Measurements from ENCODE around the gene ANKRD55.
"Not testable (repeated sequence)": the region's sequence is repeated elsewhere in the genome, so short reads cannot be mapped to it uniquely, and the experiment has no call there.

The ANKRD55 gene

DNA sequence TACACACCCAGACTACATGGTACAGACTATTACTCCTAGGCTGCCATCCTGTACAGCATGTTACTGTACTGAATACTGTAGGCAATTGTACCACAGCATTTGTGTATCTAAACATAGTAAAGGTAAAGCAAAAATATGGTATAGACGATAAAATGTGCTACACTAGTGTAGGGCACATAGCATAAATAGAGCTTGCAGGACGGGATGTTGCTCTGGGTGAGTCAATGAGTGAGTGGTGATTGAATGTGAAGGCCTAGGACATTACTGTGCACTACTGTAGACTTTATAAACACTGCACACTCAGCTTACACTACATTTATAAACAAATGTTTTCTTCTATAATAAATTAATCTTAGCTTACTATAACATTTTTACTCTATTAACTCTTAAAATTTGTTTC, 25.6 kb downstream of the ANKRD55 start:
- no peaks in the 10 kb centered on the region for H3K27me3 Mint-ChIP-seq (ENCODE audit: low read depth)
- no peak overlapping the region for H3K4me3 Mint-ChIP-seq
- peaks cover 4% of the 10 kb centered on the region for H3K4me1 Mint-ChIP-seq (ENCODE audit: low read depth)
- H3K36me3 Mint-ChIP-seq (ENCODE audit: low read depth), result peaks cover 5% of the 10 kb centered on the region
- peaks cover 9% of the 10 kb centered on the region for H3K9me3 Mint-ChIP-seq
- H3K27ac Mint-ChIP-seq, result no peak overlapping the region

DNA sequence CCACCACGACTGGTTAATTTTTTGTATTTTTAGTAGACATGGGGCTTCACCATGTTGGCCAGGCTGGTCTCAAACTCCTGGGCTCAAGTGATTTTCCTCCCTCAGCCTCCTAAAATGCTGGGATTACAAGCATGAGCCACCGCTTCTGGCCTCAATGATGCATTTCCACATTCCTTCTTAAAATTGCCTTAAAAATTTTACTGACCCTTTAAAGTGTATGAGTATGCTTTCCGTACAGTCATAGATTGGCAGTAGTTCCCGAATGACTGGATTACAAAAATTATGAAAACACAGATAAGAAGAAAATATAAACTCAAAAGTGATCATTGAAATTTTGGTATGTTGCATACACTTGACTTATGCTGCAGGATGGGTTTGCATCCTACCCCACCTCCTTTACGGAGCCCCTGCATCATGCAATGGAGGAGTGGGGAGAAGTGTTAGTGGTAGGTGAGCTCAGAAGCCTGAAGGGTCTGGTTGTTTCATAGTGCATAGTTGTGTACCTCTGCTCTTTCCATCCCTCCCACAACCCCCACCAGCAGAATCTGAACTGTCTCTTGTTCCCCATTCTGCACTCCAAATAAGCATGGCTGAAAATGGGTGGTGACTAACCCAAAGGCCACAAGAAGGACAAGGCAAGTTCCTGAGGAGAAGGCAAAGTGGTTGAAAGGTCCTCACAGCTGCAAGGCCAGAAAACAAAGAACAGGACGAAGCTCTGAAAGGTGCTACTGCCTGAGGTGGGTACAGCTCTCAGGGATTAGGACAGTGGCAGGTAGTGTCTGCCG, 26.8 kb downstream of the ANKRD55 start:
- Mint-ChIP-seq H3K36me3 (ENCODE audit: low read depth) (peaks cover 5% of the 10 kb centered on the region), H3K9me3 (peaks cover 5% of the 10 kb centered on the region), H3K4me3 (no peak overlapping the region), H3K27ac (no peak overlapping the region), H3K27me3 (ENCODE audit: low read depth) (no peaks in the 10 kb centered on the region), H3K4me1 (ENCODE audit: low read depth) (peaks cover 9% of the 10 kb centered on the region)

DNA sequence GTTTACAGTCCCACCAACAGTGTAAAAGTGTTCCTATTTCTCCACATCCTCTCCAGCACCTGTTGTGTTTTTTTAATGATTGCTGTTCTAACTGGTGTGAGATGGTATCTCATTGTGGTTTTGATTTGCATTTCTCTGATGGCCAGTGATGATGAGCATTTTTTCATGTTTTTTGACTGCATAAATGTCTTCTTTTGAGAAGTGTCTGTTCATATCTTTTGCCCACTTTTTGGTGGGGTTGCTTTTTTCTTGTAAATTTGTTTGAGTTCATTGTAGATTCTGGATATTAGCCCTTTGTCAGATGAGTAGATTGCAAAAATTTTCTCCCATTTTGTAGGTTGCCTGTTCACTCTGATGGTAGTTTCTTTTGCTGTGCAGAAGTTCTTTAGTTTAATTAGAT, 29.2 kb downstream of the ANKRD55 start:
- H3K4me3 Mint-ChIP-seq; H3K9me3 Mint-ChIP-seq; H3K27ac Mint-ChIP-seq; H3K36me3 Mint-ChIP-seq (ENCODE audit: low read depth); H3K27me3 Mint-ChIP-seq (ENCODE audit: low read depth): not testable (repeated sequence)
- H3K4me1 Mint-ChIP-seq (ENCODE audit: low read depth), result peaks cover 12% of the 10 kb centered on the region

DNA sequence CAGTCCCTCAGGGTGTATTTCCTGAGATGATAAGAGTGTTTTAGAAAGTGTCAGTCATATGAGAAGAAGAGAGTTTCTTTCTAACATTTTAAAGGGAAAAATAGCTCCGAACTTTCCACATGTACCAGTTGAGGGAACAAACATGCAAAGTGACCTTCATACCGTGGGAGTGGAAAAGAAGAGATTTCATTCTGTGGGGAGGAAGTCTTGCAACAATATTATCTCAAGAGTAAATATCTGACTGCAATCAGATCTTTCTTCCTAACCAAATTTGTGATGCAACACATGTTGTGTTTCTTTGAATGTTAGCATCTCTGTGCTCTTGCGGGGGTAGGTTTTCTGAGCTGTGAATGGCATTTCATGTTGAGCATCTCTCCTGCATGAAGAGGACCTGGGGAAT, 30.6 kb downstream of the ANKRD55 start:
- peaks cover 5% of the 10 kb centered on the region for H3K9me3 Mint-ChIP-seq
- peaks cover 12% of the 10 kb centered on the region for H3K4me1 Mint-ChIP-seq (ENCODE audit: low read depth)
- no peak overlapping the region for H3K4me3 Mint-ChIP-seq
- H3K27me3 Mint-ChIP-seq (ENCODE audit: low read depth), result no peaks in the 10 kb centered on the region
- no peak overlapping the region for H3K27ac Mint-ChIP-seq
- H3K36me3 Mint-ChIP-seq (ENCODE audit: low read depth), result peaks cover 5% of the 10 kb centered on the region

DNA sequence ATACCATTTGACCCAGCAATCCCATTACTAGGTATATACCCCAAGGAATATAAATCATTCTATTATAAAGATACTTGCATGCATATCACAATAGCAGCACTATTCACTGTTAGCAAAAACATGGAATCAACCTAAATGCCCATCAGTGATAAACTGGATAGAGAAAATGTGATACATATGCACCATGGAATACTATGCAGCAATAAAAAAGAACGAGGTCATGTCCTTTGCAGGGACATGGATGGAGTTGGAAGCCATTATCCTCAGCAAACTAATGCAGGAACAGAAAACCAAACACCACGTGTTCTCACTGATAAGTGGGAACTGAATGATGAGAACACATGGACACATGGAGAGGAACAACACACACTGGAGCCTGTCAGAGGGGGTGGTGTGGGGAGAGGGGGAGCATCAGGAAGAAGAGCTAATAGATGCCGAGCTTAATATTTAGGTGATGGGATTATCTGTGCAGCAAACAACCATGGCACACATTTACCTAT, 31.3 kb downstream of the ANKRD55 start:
- H3K27ac Mint-ChIP-seq; H3K27me3 Mint-ChIP-seq (ENCODE audit: low read depth); H3K36me3 Mint-ChIP-seq (ENCODE audit: low read depth); H3K9me3 Mint-ChIP-seq; H3K4me3 Mint-ChIP-seq: not testable (repeated sequence)
- peaks cover 12% of the 10 kb centered on the region for H3K4me1 Mint-ChIP-seq (ENCODE audit: low read depth)

DNA sequence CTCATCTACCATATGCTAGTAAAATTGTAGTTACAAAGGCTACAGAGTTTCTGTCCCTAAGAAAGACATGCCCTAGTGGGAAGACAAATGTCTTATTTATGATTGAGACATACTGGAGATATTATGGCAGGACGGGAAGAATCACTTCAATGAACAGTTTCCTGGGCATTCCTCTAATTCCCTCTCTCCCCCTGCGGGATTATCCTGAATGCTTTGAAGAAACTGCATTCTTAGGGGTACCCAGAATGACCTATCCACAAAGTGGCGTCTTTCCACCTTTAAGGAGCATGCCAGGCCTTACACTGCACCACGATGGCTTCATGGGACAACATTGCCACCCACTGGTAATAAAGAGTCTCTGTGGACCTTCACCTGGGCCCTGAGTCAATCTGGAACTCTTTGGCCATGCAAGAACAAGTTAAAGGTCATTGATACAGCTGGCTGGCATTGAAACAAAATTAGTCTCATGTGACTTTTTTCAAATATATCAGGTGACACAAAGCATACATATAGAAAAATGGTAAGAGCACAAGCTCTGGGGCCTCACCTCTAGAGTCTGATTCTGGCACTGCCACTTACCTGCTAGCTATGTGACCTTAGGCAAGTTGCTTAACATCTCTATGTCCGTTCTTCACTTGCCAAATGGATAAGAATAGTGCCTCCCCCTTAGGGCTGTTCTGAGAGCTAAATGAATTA, 32.0 kb downstream of the ANKRD55 start:
- Mint-ChIP-seq H3K4me1 (ENCODE audit: low read depth) (peaks cover 12% of the 10 kb centered on the region), H3K27ac (no peak overlapping the region), H3K9me3 (peaks cover 5% of the 10 kb centered on the region), H3K4me3 (no peak overlapping the region), H3K27me3 (ENCODE audit: low read depth) (no peaks in the 10 kb centered on the region), H3K36me3 (ENCODE audit: low read depth) (peaks cover 5% of the 10 kb centered on the region)

DNA sequence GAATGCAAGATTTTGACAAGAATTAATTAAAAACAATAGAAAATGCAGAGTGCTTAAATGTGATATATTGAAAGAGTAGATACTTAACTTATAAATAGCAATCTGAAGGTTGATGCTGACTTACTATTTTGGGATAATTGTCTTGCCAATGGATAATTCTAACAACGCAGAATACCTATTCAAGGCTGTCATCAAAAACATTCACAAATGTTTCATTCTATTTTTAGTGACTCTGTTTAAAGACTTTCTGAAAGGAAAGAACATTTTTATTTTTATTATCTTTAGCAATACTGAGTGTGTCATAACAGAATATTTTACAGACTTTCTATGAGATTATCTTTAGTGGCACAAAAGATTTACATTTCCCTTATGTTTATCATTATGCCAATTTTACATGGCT, 38.1 kb downstream of the ANKRD55 start:
- H3K27me3 Mint-ChIP-seq (ENCODE audit: low read depth), result no peaks in the 10 kb centered on the region
- H3K9me3 Mint-ChIP-seq, result peaks cover 5% of the 10 kb centered on the region
- no peaks in the 10 kb centered on the region for H3K36me3 Mint-ChIP-seq (ENCODE audit: low read depth)
- H3K4me3 Mint-ChIP-seq, result no peak overlapping the region
- peaks cover 2% of the 10 kb centered on the region for H3K4me1 Mint-ChIP-seq (ENCODE audit: low read depth)
- no peak overlapping the region for H3K27ac Mint-ChIP-seq

DNA sequence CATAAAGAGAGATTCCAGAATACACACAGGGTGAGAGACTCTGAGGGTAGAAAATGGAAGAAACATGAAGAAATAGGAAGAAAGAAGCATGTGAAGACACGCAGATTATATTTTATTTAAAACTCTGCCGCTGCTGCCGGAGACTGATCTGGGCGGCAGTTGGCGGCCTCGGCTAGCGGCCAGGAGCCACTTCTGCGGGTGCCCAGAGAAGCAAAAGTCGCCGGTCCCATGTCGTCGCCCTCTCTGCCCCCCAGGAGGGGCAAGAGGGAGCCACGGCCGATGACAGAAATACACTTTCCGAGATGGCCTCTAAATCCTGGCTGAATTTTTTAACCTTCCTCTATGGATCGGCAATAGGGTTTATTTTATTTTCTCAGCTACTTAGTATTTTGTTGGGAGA, 40.9 kb downstream of the ANKRD55 start:
- no peaks in the 10 kb centered on the region for H3K36me3 Mint-ChIP-seq (ENCODE audit: low read depth)
- H3K4me3 Mint-ChIP-seq, result no peak overlapping the region
- H3K27ac Mint-ChIP-seq, result no peak overlapping the region
- H3K9me3 Mint-ChIP-seq, result peaks cover 5% of the 10 kb centered on the region
- peaks cover 2% of the 10 kb centered on the region for H3K4me1 Mint-ChIP-seq (ENCODE audit: low read depth)
- H3K27me3 Mint-ChIP-seq (ENCODE audit: low read depth), result no peaks in the 10 kb centered on the region

DNA sequence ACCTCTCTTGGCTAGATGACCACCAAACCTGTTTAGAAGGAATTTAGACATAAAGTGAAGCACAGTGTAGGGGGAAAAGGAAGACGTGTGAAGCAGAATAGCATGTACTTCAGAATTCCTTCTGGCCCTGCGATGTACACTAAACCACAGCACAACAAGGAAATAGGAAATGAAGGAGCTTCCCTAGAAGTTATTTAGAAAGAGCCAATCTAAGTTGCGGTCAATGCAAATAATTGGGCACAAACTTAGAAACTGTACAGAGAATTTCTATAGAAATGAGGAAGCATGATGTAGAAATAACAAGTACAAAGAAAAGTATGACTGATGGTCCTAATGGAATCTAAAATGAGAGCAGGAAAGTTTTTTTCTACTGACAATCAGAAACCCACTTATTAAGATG, 41.5 kb downstream of the ANKRD55 start:
- peaks cover 5% of the 10 kb centered on the region for H3K9me3 Mint-ChIP-seq
- no peaks in the 10 kb centered on the region for H3K27me3 Mint-ChIP-seq (ENCODE audit: low read depth)
- H3K4me3 Mint-ChIP-seq, result no peak overlapping the region
- peaks cover 2% of the 10 kb centered on the region for H3K4me1 Mint-ChIP-seq (ENCODE audit: low read depth)
- no peak overlapping the region for H3K27ac Mint-ChIP-seq
- no peaks in the 10 kb centered on the region for H3K36me3 Mint-ChIP-seq (ENCODE audit: low read depth)

DNA sequence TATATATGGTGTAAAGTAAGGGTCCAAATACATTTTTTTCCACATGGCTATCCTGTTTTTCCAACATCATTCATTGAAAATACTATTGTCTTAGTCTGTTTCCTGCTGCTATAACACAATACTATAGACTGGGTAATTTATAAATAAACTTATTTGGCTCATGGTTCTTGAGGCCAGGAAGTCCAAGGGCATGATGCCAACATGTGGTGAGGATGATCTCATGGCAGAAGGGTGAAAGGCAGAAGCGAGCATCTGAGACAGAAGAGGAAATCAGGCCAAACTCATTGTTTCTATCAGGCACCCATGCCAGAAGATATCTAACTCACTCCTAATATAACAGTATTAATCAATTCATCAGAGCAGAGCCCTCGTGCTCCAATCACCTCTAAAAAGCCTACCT, 42.6 kb downstream of the ANKRD55 start:
- no peaks in the 10 kb centered on the region for H3K36me3 Mint-ChIP-seq (ENCODE audit: low read depth)
- H3K9me3 Mint-ChIP-seq, result peaks cover 5% of the 10 kb centered on the region
- H3K4me3 Mint-ChIP-seq, result no peak overlapping the region
- no peak overlapping the region for H3K27ac Mint-ChIP-seq
- no peaks in the 10 kb centered on the region for H3K27me3 Mint-ChIP-seq (ENCODE audit: low read depth)
- peaks cover 2% of the 10 kb centered on the region for H3K4me1 Mint-ChIP-seq (ENCODE audit: low read depth)

DNA sequence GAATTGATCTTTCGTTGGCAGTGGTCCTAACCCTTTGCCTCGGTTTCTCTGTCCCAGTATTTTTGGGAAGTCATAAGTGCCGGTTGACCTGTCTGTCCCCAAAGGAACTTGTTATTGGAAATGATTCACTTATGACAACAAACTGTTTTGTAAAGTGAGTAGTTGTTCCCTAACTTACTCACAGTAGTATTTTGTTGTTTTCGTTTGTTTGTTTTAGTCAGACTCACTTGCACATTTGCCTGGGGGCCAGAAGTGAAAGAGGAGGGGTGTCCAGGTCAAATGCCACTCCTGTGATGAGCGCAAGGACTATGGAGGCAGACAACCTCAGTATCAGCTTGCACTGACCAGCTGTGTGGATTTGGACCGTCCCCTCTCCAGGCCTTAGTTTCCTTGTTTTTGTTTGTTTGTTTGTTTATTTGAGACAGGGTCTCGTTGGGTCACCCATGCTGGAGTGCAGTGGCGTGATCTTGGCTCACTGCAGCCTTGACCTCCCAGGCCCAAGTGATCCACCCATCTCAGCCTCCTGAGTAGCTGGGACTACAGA, 47.3 kb downstream of the ANKRD55 start:
- Mint-ChIP-seq H3K27ac (no peak overlapping the region), H3K36me3 (ENCODE audit: low read depth) (no peaks in the 10 kb centered on the region), H3K9me3 (peaks cover 5% of the 10 kb centered on the region), H3K4me3 (no peak overlapping the region), H3K27me3 (ENCODE audit: low read depth) (no peaks in the 10 kb centered on the region), H3K4me1 (ENCODE audit: low read depth) (peaks cover 2% of the 10 kb centered on the region)

DNA sequence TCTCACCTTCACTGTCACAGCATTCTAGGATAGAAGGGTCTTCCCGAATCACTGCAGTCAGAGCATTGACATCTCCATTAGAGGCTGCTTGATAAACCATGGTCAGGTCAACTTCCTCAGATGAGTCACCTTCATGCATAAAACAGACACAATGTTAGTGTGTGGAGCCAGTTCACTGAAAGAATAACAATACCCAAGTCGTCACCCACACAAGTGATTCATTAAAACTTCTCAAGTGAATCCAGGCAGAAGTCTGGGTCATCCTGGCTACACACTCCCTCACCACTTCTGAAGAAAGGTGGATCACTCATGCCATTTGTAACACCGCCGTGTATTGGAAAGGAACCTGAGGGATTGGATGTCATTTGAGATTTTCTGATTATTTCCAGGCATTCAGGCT, 49.6 kb downstream of the ANKRD55 start:
- H3K4me1 Mint-ChIP-seq (ENCODE audit: low read depth), result no peaks in the 10 kb centered on the region
- peaks cover 9% of the 10 kb centered on the region for H3K27me3 Mint-ChIP-seq (ENCODE audit: low read depth)
- no peaks in the 10 kb centered on the region for H3K9me3 Mint-ChIP-seq
- no peaks in the 10 kb centered on the region for H3K36me3 Mint-ChIP-seq (ENCODE audit: low read depth)
- H3K27ac Mint-ChIP-seq, result no peak overlapping the region
- H3K4me3 Mint-ChIP-seq, result no peak overlapping the region

DNA sequence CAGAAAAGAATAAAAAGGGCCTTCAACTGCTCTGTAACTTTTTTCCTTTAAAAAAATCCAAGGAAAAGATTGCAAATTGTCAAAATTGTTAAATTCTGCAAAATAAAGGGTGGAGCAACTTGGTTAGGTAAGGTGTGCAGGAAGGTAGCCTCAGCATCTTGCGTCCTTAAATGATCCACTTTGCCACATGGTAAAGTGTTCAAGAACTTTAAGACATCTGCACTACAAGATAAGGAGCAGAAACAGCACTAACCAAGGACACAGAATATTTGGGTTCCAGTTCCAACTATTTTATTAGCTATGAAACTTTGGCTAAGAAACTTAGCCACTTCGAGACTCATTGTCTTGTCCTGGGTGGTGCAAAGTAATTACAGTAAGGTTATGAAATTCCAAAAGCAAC, 53.7 kb downstream of the ANKRD55 start:
- no peak overlapping the region for H3K27ac Mint-ChIP-seq
- H3K36me3 Mint-ChIP-seq (ENCODE audit: low read depth), result peaks cover 1% of the 10 kb centered on the region
- peaks cover 19% of the 10 kb centered on the region for H3K27me3 Mint-ChIP-seq (ENCODE audit: low read depth)
- H3K4me3 Mint-ChIP-seq, result no peak overlapping the region
- H3K4me1 Mint-ChIP-seq (ENCODE audit: low read depth), result peaks cover 6% of the 10 kb centered on the region
- H3K9me3 Mint-ChIP-seq, result no peaks in the 10 kb centered on the region

DNA sequence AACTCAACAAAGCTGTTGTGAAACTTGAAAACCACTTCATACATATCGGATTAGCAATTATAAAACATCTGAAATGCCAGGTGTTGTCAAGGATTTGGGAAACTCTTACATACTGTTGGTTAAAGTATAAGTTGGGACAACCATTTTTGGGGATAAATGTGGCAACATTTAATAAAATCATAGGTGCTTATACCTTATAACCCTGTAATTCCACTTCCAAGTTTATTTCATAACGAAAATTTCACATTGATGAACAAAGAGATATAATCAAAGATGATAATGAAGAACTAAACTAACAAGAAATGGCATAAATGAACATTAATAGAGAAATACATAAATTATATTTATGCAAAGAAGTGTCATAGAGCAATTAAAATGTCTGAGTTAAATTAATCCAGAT, 54.3 kb downstream of the ANKRD55 start:
- H3K27ac Mint-ChIP-seq, result no peak overlapping the region
- peaks cover 6% of the 10 kb centered on the region for H3K4me1 Mint-ChIP-seq (ENCODE audit: low read depth)
- no peak overlapping the region for H3K4me3 Mint-ChIP-seq

More for the DNA sequence above, 54.3 kb downstream of the ANKRD55 start:
- Mint-ChIP-seq H3K9me3 (no peaks in the 10 kb centered on the region), H3K36me3 (ENCODE audit: low read depth) (peaks cover 1% of the 10 kb centered on the region), H3K27me3 (ENCODE audit: low read depth) (peaks cover 19% of the 10 kb centered on the region)
